OCI-LY7 (cell line): Measurements from ENCODE around the gene PHF12. TPM values are rescaled to one million over a fixed set of nuclear protein-coding genes. Genes with fewer than 3 reads are reported as not detected.

Experiments
- Bru-seq: library from RNA; stranded (reverse); fragments of 400-500 nt; gene quantifications from one replicate; lab custom pipeline; 2021; lab: Mats Ljungman, UMichigan
- BruChase-seq, 2 experiments: library from RNA; stranded (reverse); fragments of 400-500 nt; gene quantifications; one replicate each; lab custom pipeline; 2021; lab: Mats Ljungman, UMichigan
- BruUV-seq: library from RNA; stranded (reverse); fragments of 400-500 nt; replicated peaks from 2 replicates; lab custom pipeline; 2021; lab: Mats Ljungman, UMichigan
- CTCF ChIA-PET: fragments of 300-600 bp; sonication (Branson Sonifier 250); formaldehyde crosslinking; loops from one replicate; lab custom pipeline; 2022; ENCODE audit warnings: antibody characterized with exemption; ENCODE audit not compliant: unreplicated experiment; lab: Charles Lee
- POLR2A ChIA-PET: fragments of 300-600 bp; sonication (Branson Sonifier 250); formaldehyde crosslinking; loops from one replicate; lab custom pipeline; 2022; ENCODE audit warnings: antibody characterized with exemption; lab: Charles Lee
- DNase-seq: peaks from one replicate; pipeline ENCODE4 v3.0.0-alpha.2; 2015; ENCODE audit warnings: low spot score
- H2AFZ ChIP-seq: fragments of 200-600 bp; sonication (generic), shearing (Covaris generic); 2 replicates; pipeline ENCODE4 v1.6.1; 2014; ENCODE audit warnings: mild to moderate bottlenecking, antibody characterized with exemption, low read length, moderate library complexity
- H3K27ac ChIP-seq: fragments of 200-600 bp; sonication (generic); 2 replicates; pipeline ENCODE4 v1.5.1; 2014; ENCODE audit warnings: mixed run types, low read depth, mild to moderate bottlenecking, moderate library complexity, low read length, inconsistent platforms; ENCODE audit not compliant: poor library complexity, severe bottlenecking
- H3K36me3 ChIP-seq: fragments of 200-600 bp; sonication (generic); 2 replicates; pipeline ENCODE4 v1.6.1; 2014; ENCODE audit warnings: mild to moderate bottlenecking, antibody characterized with exemption, low read length, moderate library complexity, mixed read lengths; ENCODE audit not compliant: insufficient read depth
- H3K4me1 ChIP-seq: fragments of 200-600 bp; sonication (generic); 2 replicates; pipeline ENCODE4 v1.5.1; 2014; ENCODE audit warnings: mild to moderate bottlenecking, low read length; ENCODE audit not compliant: insufficient read depth, poor library complexity, severe bottlenecking
- H3K4me2 ChIP-seq: fragments of 200-600 bp; sonication (generic); 2 replicates; pipeline ENCODE4 v1.6.1; 2014; ENCODE audit warnings: mild to moderate bottlenecking, low read length
- H3K4me3 ChIP-seq: fragments of 200-600 bp; sonication (generic); 2 replicates; pipeline ENCODE4 v1.5.1; 2014; ENCODE audit warnings: mild to moderate bottlenecking, low read depth, low read length; ENCODE audit not compliant: poor library complexity, severe bottlenecking
- H3K79me2 ChIP-seq: fragments of 200-600 bp; sonication (generic); 2 replicates; pipeline ENCODE4 v1.6.1; 2016; ENCODE audit warnings: low read depth, mild to moderate bottlenecking, low read length, moderate library complexity, mixed read lengths; ENCODE audit not compliant: insufficient read depth
- H3K9me2 ChIP-seq: fragments of 200-600 bp; sonication (generic); 2 replicates; pipeline ENCODE4 v1.6.1; 2016; ENCODE audit warnings: mild to moderate bottlenecking, low read length, mixed read lengths; ENCODE audit not compliant: insufficient read depth
- H3K9me3 ChIP-seq: fragments of 200-600 bp; sonication (generic); 2 replicates; pipeline ENCODE4 v1.6.1; 2014; ENCODE audit warnings: mild to moderate bottlenecking, mixed run types, low read length, mixed read lengths
- H4K20me1 ChIP-seq: fragments of 200-600 bp; sonication (generic); 2 replicates; pipeline ENCODE4 v1.6.1; 2014; ENCODE audit warnings: mild to moderate bottlenecking, antibody characterized with exemption, low read length, moderate library complexity, mixed read lengths; ENCODE audit not compliant: insufficient read depth
- CTCF ChIP-seq: fragments of 200-600 bp; sonication (generic); conservative IDR thresholded peaks from 2 replicates; pipeline ENCODE4 v1.5.1; 2014; ENCODE audit warnings: mild to moderate bottlenecking, antibody characterized with exemption, low read length, moderate library complexity, mixed read lengths
- EZH2phosphoT487 ChIP-seq: fragments of 200-600 bp; sonication (generic); IDR thresholded peaks from 2 replicates; pipeline ENCODE4 v1.6.1; 2018; ENCODE audit warnings: low read depth, borderline replicate concordance, mild to moderate bottlenecking, mixed run types, antibody characterized with exemption, low read length, moderate library complexity, mixed read lengths
- intact Hi-C: fragments of 100-400 bp; cut with micrococcal nuclease; formaldehyde crosslinking; loops from one replicate; pipeline ENCODE4 v1.10.0; 2022; ENCODE audit not compliant: unreplicated experiment
- long read RNA-seq: library from polyadenylated mRNA; stranded (forward); transcript quantifications from one replicate; pipeline ENCODE4 v2.0.0, GENCODE V29; 2022
- total RNA-seq, 2 experiments: library from RNA; depleted of rRNA in 1 of 2; stranded (reverse); fragments of >200 nt in 1 of 2; shearing (Covaris generic) in 1 of 2; gene quantifications; 2 replicates each; pipeline ENCODE4 v1.2.3, GENCODE V29; 2014 to 2022

Gene PHF12
- total RNA-seq (2014; rRNA removed; shearing (Covaris generic)) (40.6 and 43.2 TPM in 2 replicates), total RNA-seq (2022) (62.5 and 66.7 TPM in 2 replicates), Bru-seq, nascent RNA (percentile 82 among the genes with signal in this experiment), BruChase-seq, experiment 1, labeled RNA remaining after a 6-hour chase (percentile 83 among the genes with signal in this experiment), BruChase-seq, experiment 2, labeled RNA remaining after a 2-hour chase (percentile 81 among the genes with signal in this experiment)
- long read RNA-seq, full-length matches to known transcripts: 4 of 64 reads
- long read RNA-seq, partial matches to known transcripts: 43 of 64 reads
- long read RNA-seq, other reads (novel, unspliced or antisense): 17 of 64 reads

GRCh38 chr17:28951428-28951990, at the start of gene PHF12:
Gene PHF12, minus strand, starts transcription at chr17:28951518. Its CDS starts 558 bp downstream, at chr17:28950960.
- Histone ChIP-seq H3K4me2 (peak within 1 kb of the TSS; percentile 86), H3K27ac (peak within 1 kb of the TSS; percentile 89), H4K20me1 (peaks cover under 1% of the 10 kb centered on the region; the same call in 1 of the 2 replicates), H3K4me3 (peak within 1 kb of the TSS; percentile 80), H3K36me3 (peaks cover 35% of the 10 kb centered on the region), H3K79me2 (peaks cover 44% of the 10 kb centered on the region), H3K4me1 (peaks cover 24% of the 10 kb centered on the region), H2AFZ (peak within 1 kb of the TSS; percentile 62; the same call in 1 of the 2 replicates), H3K9me2 (no peaks in the 10 kb centered on the region), H3K9me3 (no peaks in the 10 kb centered on the region)
- ChIA-PET CTCF (interaction anchor here (0.6 to 1.2 kb wide), 2 partner anchors 14 to 229 kb away, joined by 6 read pairs; partner anchors contain the start of gene MYO18A), POLR2A (interaction anchor here (0.6 to 1.6 kb wide), 10 partner anchors 16 to 381 kb away, joined by 3 to 8 read pairs (median 3); partner anchors contain the start of genes PIGS and RPL23A)
- BruUV-seq: no TSS peak
- DNase-seq: peak; percentile 100
- intact Hi-C loops: loop anchor here (2.0 kb wide), 1 partner anchor 49 kb away; the partner anchor contains the start of gene DHRS13
- TF ChIP-seq EZH2phosphoT487: no peak
- no peak for TF ChIP-seq CTCF

- BruUV-seq: no TSS peak
- ChIA-PET CTCF (no interaction called here), POLR2A (interaction anchor here (1.1 kb wide), 1 partner anchor 37 kb away, joined by 3 read pairs; no protein-coding TSS in a partner anchor)
Observed at GRCh38 chr17:29000973-29001372, 49.7 kb upstream of the PHF12 start.

More at GRCh38 chr17:29000973-29001372, 49.7 kb upstream of the PHF12 start:
- H2AFZ ChIP-seq: no peak overlapping the region
- intact Hi-C loops: no loop called here
- no peaks in the 10 kb centered on the region for H3K4me1 ChIP-seq
- DNase-seq: no peak
- no peaks in the 10 kb centered on the region for H3K36me3 ChIP-seq
- no peaks in the 10 kb centered on the region for H4K20me1 ChIP-seq
- H3K9me3 ChIP-seq: no peaks in the 10 kb centered on the region
- H3K79me2 ChIP-seq: no peaks in the 10 kb centered on the region
- H3K27ac ChIP-seq: no peak overlapping the region
- no peak overlapping the region for H3K4me2 ChIP-seq
- no peaks in the 10 kb centered on the region for H3K9me2 ChIP-seq
- no peak overlapping the region for H3K4me3 ChIP-seq
- no peak for TF ChIP-seq CTCF
- TF ChIP-seq EZH2phosphoT487: no peak
